Kidney (tissue), 14 donors: ENCODE results near the gene PATL1. TPM values are rescaled to one million over a fixed set of nuclear protein-coding genes. Genes with fewer than 3 reads are reported as not detected.

ENCODE experiments used
- DNase-seq, 5 donors: peaks; one replicate each; pipeline ENCODE4 v3.0.0-alpha.2; 2013 to 2020
- FAIRE-seq: peaks from 2 replicates; lab custom pipeline; 2012; peaks lifted over from hg19 to GRCh38; lab: Jason Lieb, UNC
- H3K27ac ChIP-seq, 2 donors: one replicate each; pipeline ENCODE4 v1.7.0; 2013; ENCODE audit warnings: low read depth in 2 of 2, low read length in 2 of 2, inconsistent platforms in 1 of 2
- H3K27me3 ChIP-seq: one replicate; pipeline ENCODE4 v1.7.1; 2013; ENCODE audit warnings: low read length, inconsistent platforms; ENCODE audit not compliant: control insufficient read depth, insufficient read depth
- H3K36me3 ChIP-seq, 3 donors: one replicate each; pipeline versions ENCODE4 v1.7.0 to v1.7.1; 2013; ENCODE audit warnings: low read length in 3 of 3, control low read depth in 1 of 3, inconsistent platforms in 1 of 3; ENCODE audit not compliant: insufficient read depth in 3 of 3, control insufficient read depth in 2 of 3
- H3K4me1 ChIP-seq, 3 donors: one replicate each; pipeline versions ENCODE4 v1.7.0 to v1.7.1; 2013; ENCODE audit warnings: low read length in 3 of 3, inconsistent platforms in 1 of 3, low read depth in 1 of 3; ENCODE audit not compliant: control insufficient read depth in 2 of 3, insufficient read depth in 2 of 3
- H3K4me3 ChIP-seq, 3 donors: one replicate each; pipeline versions ENCODE4 v1.7.0 to v1.8.1; 2013; ENCODE audit warnings: low read length in 3 of 3, control low read depth in 1 of 3, inconsistent platforms in 1 of 3
- H3K9ac ChIP-seq, 3 donors: one replicate each; pipeline versions ENCODE4 v1.7.0 to v1.7.1; 2013; ENCODE audit warnings: low read length in 3 of 3, control low read depth in 1 of 3, inconsistent platforms in 1 of 3
- H3K9me3 ChIP-seq, 3 donors: one replicate each; pipeline versions ENCODE4 v1.7.0 to v1.7.1; 2013; ENCODE audit warnings: low read length in 3 of 3, control low read depth in 1 of 3, inconsistent platforms in 1 of 3; ENCODE audit not compliant: control insufficient read depth in 2 of 3, insufficient read depth in 1 of 3
- intact Hi-C: fragments of 100-400 bp; cut with DNase I; formaldehyde crosslinking; loops from one replicate; pipeline ENCODE4 v1.11.1; 2022
- polyA plus RNA-seq: library from polyadenylated mRNA; stranded (reverse); fragments of 350-450 nt; fragmentation: Illumina TruSeq; extraction: RNeasy Lipid Tissue Mini Kit (QIAGEN cat#74804); gene quantifications from one replicate; pipeline ENCODE4 v1.2.3, GENCODE V29; 2014; ENCODE audit warnings: low read depth, low replicate concordance; ENCODE audit not compliant: insufficient read depth
- total RNA-seq: library from RNA; stranded (reverse); fragmentation: NEBNext Ultra II Directional; extraction: Animal tissue kit (Norgen Biotek cat#: 25700); gene quantifications from one replicate; pipeline ENCODE4 v1.2.1, GENCODE V29; 2021
- TF ChIP-seq, protein P1 (sequence below): IDR thresholded peaks from 3 replicates; pipeline ENCODE4 v1.5.1; 2012; ENCODE audit warnings: mild to moderate bottlenecking, moderate library complexity, borderline replicate concordance; ENCODE audit not compliant: insufficient read depth; ENCODE audit errors: extremely low read depth
- donor health status: control.
- donor health status: control.
- donor health status: control.
- donor health status: control.
- donor health status: control.
- donor health status: DM: yes; HTN: yes; CAD: no.
- donor health status: Normal renal cell carcinoma (clear cell type).

PATL1 gene
- total and polyA plus RNA-seq, 2 donors from 2014 or later: 12.3 to 35.4 TPM

DNA sequence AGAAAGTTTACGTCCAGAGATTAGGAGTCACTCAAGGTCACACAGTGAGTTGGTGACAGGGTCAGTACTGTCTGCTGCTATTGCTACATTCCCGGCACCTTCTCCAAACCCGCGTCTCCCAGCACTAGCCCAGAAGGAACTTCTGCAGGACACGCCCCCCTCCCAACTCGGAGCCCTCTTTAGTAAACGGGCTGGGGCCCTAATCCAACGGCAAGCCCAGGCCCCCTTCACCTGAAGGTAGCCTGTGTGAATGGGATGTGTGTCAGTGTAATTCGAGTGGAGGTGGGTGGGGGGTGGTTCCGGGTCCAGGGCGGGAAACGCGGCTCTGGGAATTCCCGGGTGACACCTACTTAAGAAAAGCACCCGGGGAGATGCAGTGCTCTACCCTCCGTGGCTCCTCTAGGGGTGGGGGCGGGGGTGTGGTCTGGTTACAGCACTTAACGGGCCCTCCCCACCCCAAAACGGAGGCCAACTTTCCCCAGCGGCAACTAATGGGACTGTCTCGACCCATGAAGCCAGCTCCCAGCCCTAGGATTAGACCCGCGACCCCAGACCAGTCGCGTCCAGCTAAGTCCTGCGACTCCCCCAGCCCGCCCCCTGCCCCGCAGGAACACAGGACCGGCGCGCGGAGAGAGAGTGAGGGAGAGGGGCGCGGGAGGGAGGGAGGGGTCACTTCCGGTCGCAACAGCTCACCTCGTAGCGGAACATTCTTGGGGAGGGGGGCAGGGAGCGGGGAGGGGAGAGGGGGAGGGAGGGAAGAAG lies 468 bp downstream of the PATL1 start:
- peak overlapping the region; percentile 51 to 85 (median 71) for H3K4me3 ChIP-seq
- FAIRE-seq: no peak
- DNase-seq: peak in 4 of 5 donors; percentile 43 to 88 (median 54)
- peaks cover 0 to 16% (median 12%) of the 10 kb centered on the region in 3 donors for H3K4me1 ChIP-seq
- no peaks in the 10 kb centered on the region for H3K9me3 ChIP-seq
- H3K9ac ChIP-seq: peak overlapping the region; percentile 3 to 86 (median 39)
- intact Hi-C loops: no loop called here
- H3K27me3 ChIP-seq: no peaks in the 10 kb centered on the region
- peak overlapping the region; percentile 84 to 100 for H3K27ac ChIP-seq
- H3K36me3 ChIP-seq: peaks cover 2 to 18% (median 6%) of the 10 kb centered on the region in 3 donors
- TF ChIP-seq, protein P1, sequence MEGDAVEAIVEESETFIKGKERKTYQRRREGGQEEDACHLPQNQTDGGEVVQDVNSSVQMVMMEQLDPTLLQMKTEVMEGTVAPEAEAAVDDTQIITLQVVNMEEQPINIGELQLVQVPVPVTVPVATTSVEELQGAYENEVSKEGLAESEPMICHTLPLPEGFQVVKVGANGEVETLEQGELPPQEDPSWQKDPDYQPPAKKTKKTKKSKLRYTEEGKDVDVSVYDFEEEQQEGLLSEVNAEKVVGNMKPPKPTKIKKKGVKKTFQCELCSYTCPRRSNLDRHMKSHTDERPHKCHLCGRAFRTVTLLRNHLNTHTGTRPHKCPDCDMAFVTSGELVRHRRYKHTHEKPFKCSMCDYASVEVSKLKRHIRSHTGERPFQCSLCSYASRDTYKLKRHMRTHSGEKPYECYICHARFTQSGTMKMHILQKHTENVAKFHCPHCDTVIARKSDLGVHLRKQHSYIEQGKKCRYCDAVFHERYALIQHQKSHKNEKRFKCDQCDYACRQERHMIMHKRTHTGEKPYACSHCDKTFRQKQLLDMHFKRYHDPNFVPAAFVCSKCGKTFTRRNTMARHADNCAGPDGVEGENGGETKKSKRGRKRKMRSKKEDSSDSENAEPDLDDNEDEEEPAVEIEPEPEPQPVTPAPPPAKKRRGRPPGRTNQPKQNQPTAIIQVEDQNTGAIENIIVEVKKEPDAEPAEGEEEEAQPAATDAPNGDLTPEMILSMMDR: no peak

DNA sequence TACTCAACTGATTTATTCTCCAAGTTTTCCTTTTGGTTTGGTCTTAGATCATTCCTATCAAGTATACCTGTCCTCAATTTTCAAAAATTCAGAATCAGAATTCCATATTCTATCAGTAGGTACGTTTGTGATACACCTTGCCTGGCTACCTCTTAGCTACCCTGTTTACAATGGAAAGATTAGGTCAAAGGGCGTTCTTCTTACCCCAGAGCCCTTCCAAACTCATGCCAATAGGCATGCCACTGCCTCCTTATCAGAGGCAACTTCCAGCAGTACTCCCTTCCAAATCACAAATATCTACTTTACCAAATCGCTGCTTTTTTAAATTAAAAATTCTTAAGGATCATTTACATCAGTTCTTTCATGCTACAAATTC lies 1.0 kb downstream of the PATL1 start:
- FAIRE-seq (no peak), DNase-seq (no peak)
- H3K9me3 ChIP-seq: no peaks in the 10 kb centered on the region
- peaks cover 5 to 19% (median 6%) of the 10 kb centered on the region in 3 donors for H3K36me3 ChIP-seq
- H3K27me3 ChIP-seq: no peaks in the 10 kb centered on the region
- peaks cover 0 to 16% (median 12%) of the 10 kb centered on the region in 3 donors for H3K4me1 ChIP-seq
- H3K9ac ChIP-seq: peak overlapping the region; percentile 3 to 86 (median 39)
- intact Hi-C loops: no loop called here
- H3K4me3 ChIP-seq: peak overlapping the region; percentile 51 to 85 (median 71)
- TF ChIP-seq, protein P1: no peak
- H3K27ac ChIP-seq: peak overlapping the region in 1 of 2 donors; percentile 84

DNA sequence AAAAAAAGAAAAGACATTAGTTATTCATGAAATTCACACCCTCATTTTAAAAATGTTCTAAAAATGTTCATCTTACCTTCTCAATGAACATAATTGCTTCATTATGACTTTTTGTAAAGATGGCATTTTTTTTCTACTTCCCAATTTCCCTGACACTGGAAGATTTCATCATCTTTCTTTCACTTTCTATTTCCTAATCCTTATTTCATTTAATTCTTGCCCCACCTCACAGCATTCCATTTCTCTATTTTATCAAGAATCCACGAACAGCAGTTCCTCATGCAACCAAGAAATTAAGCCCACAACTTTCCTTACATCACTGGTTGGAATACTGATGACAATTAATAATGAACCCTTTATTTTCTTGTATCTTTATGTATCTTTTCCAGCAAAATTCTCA lies 1.9 kb downstream of the PATL1 start:
- no peak for FAIRE-seq
- Histone ChIP-seq H3K36me3 (peaks cover 5 to 19% (median 8%) of the 10 kb centered on the region in 3 donors), H3K27me3 (no peaks in the 10 kb centered on the region), H3K9ac (no peak overlapping the region), H3K4me1 (peaks cover 0 to 16% (median 12%) of the 10 kb centered on the region in 3 donors), H3K4me3 (no peak overlapping the region), H3K27ac (no peak overlapping the region), H3K9me3 (no peaks in the 10 kb centered on the region)
- intact Hi-C loops: no loop called here
- TF ChIP-seq, protein P1: no peak
- no peak for DNase-seq
